BE2C (cell line): ENCODE results near the gene ASPG.

Experiments
- DNase-seq: peaks from one replicate; pipeline ENCODE4 v3.0.0-alpha.2; 2020
- H3K27me3 ChIP-seq: fragments of 250-450 bp; sonication (Bioruptor Pico); 2 replicates; pipeline ENCODE4 v1.5.1; 2020; ENCODE audit warnings: mild to moderate bottlenecking
- H3K36me3 ChIP-seq: fragments of 250-450 bp; sonication (Bioruptor Pico); 2 replicates; pipeline ENCODE4 v1.5.1; 2020; ENCODE audit warnings: mild to moderate bottlenecking
- H3K4me1 ChIP-seq: fragments of 250-450 bp; sonication (Bioruptor Pico); 2 replicates; pipeline ENCODE4 v1.5.1; 2020
- H3K4me3 ChIP-seq: 2 replicates; pipeline ENCODE4 v1.5.1; 2011; ENCODE audit warnings: low read depth, low read length
- H3K9me3 ChIP-seq: fragments of 250-450 bp; sonication (Bioruptor Pico); 2 replicates; pipeline ENCODE4 v1.5.1; 2020
- CTCF ChIP-seq: IDR thresholded peaks from 2 replicates; pipeline ENCODE4 v1.5.1; 2012; ENCODE audit warnings: mild to moderate bottlenecking, low read depth, low read length

Gene ASPG

GRCh38 chr14:104041430-104042104, 43.9 kb upstream of the ASPG start:
- H3K4me1 ChIP-seq, result no peaks in the 10 kb centered on the region
- no peak for DNase-seq
- no peaks in the 10 kb centered on the region; the same call in 1 of the 2 replicates for H3K9me3 ChIP-seq
- no peaks in the 10 kb centered on the region for H3K27me3 ChIP-seq
- no peaks in the 10 kb centered on the region for H3K36me3 ChIP-seq
- TF ChIP-seq CTCF, result no peak
- no peak overlapping the region for H3K4me3 ChIP-seq

- Histone ChIP-seq H3K4me3 (no peak overlapping the region), H3K36me3 (no peaks in the 10 kb centered on the region), H3K4me1 (no peaks in the 10 kb centered on the region), H3K27me3 (no peaks in the 10 kb centered on the region), H3K9me3 (no peaks in the 10 kb centered on the region; the same call in 1 of the 2 replicates)
- no peak for DNase-seq
- TF ChIP-seq CTCF, result no peak
Measured at GRCh38 chr14:104044016-104044415, 41.5 kb upstream of the ASPG start.

- no peak for TF ChIP-seq CTCF
- no peak overlapping the region for H3K4me3 ChIP-seq
- H3K9me3 ChIP-seq, result no peaks in the 10 kb centered on the region
- H3K27me3 ChIP-seq, result no peaks in the 10 kb centered on the region
- no peaks in the 10 kb centered on the region for H3K36me3 ChIP-seq
- DNase-seq, result no peak
- H3K4me1 ChIP-seq, result no peaks in the 10 kb centered on the region
Measured at GRCh38 chr14:104047761-104048160, 37.7 kb upstream of the ASPG start.

- Histone ChIP-seq H3K9me3 (no peaks in the 10 kb centered on the region), H3K4me1 (no peaks in the 10 kb centered on the region), H3K4me3 (no peak overlapping the region), H3K27me3 (no peaks in the 10 kb centered on the region), H3K36me3 (no peaks in the 10 kb centered on the region)
- TF ChIP-seq CTCF, result no peak
- no peak for DNase-seq
Measured at GRCh38 chr14:104048758-104049507, 36.6 kb upstream of the ASPG start.

DNA sequence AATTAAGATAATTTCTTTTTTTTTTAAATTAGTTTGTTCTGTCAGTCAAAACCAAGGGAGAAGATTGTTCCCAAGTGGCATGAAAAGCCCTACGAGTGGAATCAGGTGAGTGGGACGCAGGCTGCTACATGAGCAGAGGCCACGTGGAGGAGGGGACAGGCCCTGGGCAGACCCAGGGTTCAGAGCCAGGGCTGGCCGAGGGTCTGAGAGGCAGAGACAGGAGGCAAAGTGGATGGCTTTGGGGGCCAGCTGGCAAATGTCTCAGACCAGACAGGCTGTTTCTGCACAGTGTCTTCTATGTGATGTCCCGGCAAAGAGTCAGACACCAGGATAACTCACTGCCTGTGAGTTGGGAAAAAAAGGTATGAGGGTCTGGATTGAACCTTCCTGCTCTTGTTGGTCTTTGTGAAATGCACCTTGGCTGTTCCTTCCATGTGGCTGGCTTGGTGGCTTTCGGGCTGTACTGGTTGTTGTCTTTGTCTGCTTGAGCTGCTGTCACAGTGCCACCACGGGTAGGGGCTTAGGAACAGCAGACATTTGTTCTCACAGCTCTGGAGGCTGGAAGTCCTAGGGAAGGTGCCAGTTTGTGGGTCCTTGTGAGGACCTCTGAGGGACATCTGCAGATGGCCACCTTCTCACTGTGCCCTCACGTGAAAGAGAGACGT, 35.8 kb upstream of the ASPG start:
- Histone ChIP-seq H3K4me3 (no peak overlapping the region), H3K36me3 (no peaks in the 10 kb centered on the region), H3K9me3 (no peaks in the 10 kb centered on the region), H3K4me1 (no peaks in the 10 kb centered on the region), H3K27me3 (no peaks in the 10 kb centered on the region)
- peak; percentile 30 for DNase-seq
- TF ChIP-seq CTCF, result no peak
